NB4 (cell line): ENCODE data around the gene FGD2.

ENCODE experiments used
- DNase-seq: peaks from one replicate; pipeline ENCODE4 v3.0.0; 2010; ENCODE audit warnings: low read depth
- H3K4me3 ChIP-seq: one replicate; pipeline ENCODE4 v1.5.1; 2011; ENCODE audit warnings: mild to moderate bottlenecking, low read depth, low read length, moderate library complexity
- CTCF ChIP-seq: IDR thresholded peaks from one replicate; pipeline ENCODE4 v1.5.1; 2012; ENCODE audit warnings: low read depth, low read length
- MYC ChIP-seq: IDR thresholded peaks from 2 replicates; pipeline ENCODE4 v1.6.1; 2011; ENCODE audit warnings: low read depth, low read length
- POLR2A ChIP-seq: IDR thresholded peaks from 2 replicates; pipeline ENCODE4 v1.6.1; 2011; ENCODE audit warnings: mild to moderate bottlenecking; ENCODE audit not compliant: insufficient read length; ENCODE audit errors: extremely low read depth
- TF ChIP-seq, protein P1 (sequence below): IDR thresholded peaks from 2 replicates; pipeline ENCODE4 v1.6.1; 2011; ENCODE audit warnings: low read depth, low read length

Gene FGD2

GRCh38 chr6:36969988-36970891 is 35.2 kb upstream of the FGD2 start:
- TF ChIP-seq CTCF, result no peak
- H3K4me3 ChIP-seq, result no peak overlapping the region

GRCh38 chr6:36970892-36971842 is 34.3 kb upstream of the FGD2 start:
- H3K4me3 ChIP-seq, result no peak overlapping the region

More at GRCh38 chr6:36969988-36970891, 35.2 kb upstream of the FGD2 start:
- no peak for DNase-seq

GRCh38 chr6:36971921-36972673 is 33.4 kb upstream of the FGD2 start:
- DNase-seq, result no peak
- no peak overlapping the region for H3K4me3 ChIP-seq
- TF ChIP-seq, protein P1, sequence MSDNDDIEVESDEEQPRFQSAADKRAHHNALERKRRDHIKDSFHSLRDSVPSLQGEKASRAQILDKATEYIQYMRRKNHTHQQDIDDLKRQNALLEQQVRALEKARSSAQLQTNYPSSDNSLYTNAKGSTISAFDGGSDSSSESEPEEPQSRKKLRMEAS, result no peak
- no peak for TF ChIP-seq MYC
- TF ChIP-seq CTCF, result no peak
- no peak for TF ChIP-seq POLR2A

More at GRCh38 chr6:36970892-36971842, 34.3 kb upstream of the FGD2 start:
- TF ChIP-seq CTCF, result no peak
- TF ChIP-seq MYC, result no peak
- TF ChIP-seq POLR2A, result no peak
- TF ChIP-seq, protein P1, result no peak
- no peak for DNase-seq

- TF ChIP-seq, protein P1, result no peak
- TF ChIP-seq MYC (no peak), CTCF (no peak), POLR2A (no peak)
- no peak for DNase-seq
- H3K4me3 ChIP-seq, result no peak overlapping the region
These were observed 32.3 kb upstream of the FGD2 start for GRCh38 chr6:36973190-36973589.

GRCh38 chr6:36973647-36974046 is 31.8 kb upstream of the FGD2 start:
- no peak overlapping the region for H3K4me3 ChIP-seq
- TF ChIP-seq POLR2A (no peak), CTCF (no peak), MYC (no peak)
- TF ChIP-seq, protein P1, result no peak
- no peak for DNase-seq
